Neural progenitor cell (in vitro differentiated cells): ENCODE measurements around the gene QRFP. TPM values are rescaled to one million over a fixed set of nuclear protein-coding genes. Genes with fewer than 3 reads are reported as not detected.

ENCODE experiments used
- DNase-seq: peaks from one replicate; pipeline ENCODE4 v3.0.0-alpha.2; 2016; ENCODE audit warnings: low spot score
- H2AFZ ChIP-seq: fragments of 200-600 bp; sonication (generic); replicated peaks from 2 replicates; pipeline ENCODE4 v1.6.1; 2016; ENCODE audit warnings: antibody characterized with exemption
- H3F3A ChIP-seq: fragments of 200-600 bp; sonication (generic); 2 replicates; pipeline ENCODE4 v1.6.1; 2016; ENCODE audit warnings: antibody characterized with exemption, low read depth
- H3K27ac ChIP-seq: fragments of 200-600 bp; sonication (generic); 2 replicates; pipeline ENCODE4 v1.5.1; 2016; ENCODE audit warnings: mild to moderate bottlenecking
- H3K27me3 ChIP-seq: fragments of 200-600 bp; sonication (generic); 2 replicates; pipeline ENCODE4 v1.6.1; 2016; ENCODE audit warnings: mild to moderate bottlenecking, moderate library complexity
- H3K36me3 ChIP-seq: fragments of 200-600 bp; sonication (generic); 2 replicates; pipeline ENCODE4 v1.5.1; 2016
- H3K4me1 ChIP-seq: fragments of 200-600 bp; sonication (generic); 2 replicates; pipeline ENCODE4 v1.6.1; 2016; ENCODE audit warnings: mixed run types
- H3K4me2 ChIP-seq: fragments of 200-600 bp; sonication (generic); 2 replicates; pipeline ENCODE4 v1.6.1; 2016
- H3K4me3 ChIP-seq: fragments of 200-600 bp; sonication (generic); 2 replicates; pipeline ENCODE4 v1.5.1; 2016
- H3K79me2 ChIP-seq: fragments of 200-600 bp; sonication (generic); 2 replicates; pipeline ENCODE4 v1.6.1; 2016; ENCODE audit warnings: low read depth
- H3K9ac ChIP-seq: fragments of 200-600 bp; sonication (generic); 2 replicates; pipeline ENCODE4 v1.6.1; 2016
- H3K9me3 ChIP-seq: fragments of 200-600 bp; sonication (generic); 2 replicates; pipeline ENCODE4 v1.5.1; 2016; ENCODE audit warnings: low read depth
- H4K20me1 ChIP-seq: fragments of 200-600 bp; sonication (generic); 2 replicates; pipeline ENCODE4 v1.6.1; 2016; ENCODE audit warnings: low read depth
- H3K27ac Mint-ChIP-seq: 3 replicates; pipeline ENCODE4 v1.8.0; 2021; ENCODE audit warnings: mixed read lengths
- H3K27me3 Mint-ChIP-seq: 2 replicates; pipeline ENCODE4 v1.8.0; 2022; ENCODE audit warnings: low read depth, mild to moderate bottlenecking, inconsistent platforms, moderate library complexity, mixed read lengths; ENCODE audit not compliant: insufficient read depth
- H3K36me3 Mint-ChIP-seq: 3 replicates; pipeline ENCODE4 v1.8.0; 2021; ENCODE audit warnings: mixed read lengths
- H3K4me1 Mint-ChIP-seq: 3 replicates; pipeline ENCODE4 v1.8.0; 2021; ENCODE audit warnings: mixed read lengths
- H3K4me3 Mint-ChIP-seq: 3 replicates; pipeline ENCODE4 v1.8.0; 2021; ENCODE audit warnings: mild to moderate bottlenecking, moderate library complexity, mixed read lengths
- H3K9me3 Mint-ChIP-seq: 3 replicates; pipeline ENCODE4 v1.8.0; 2020; ENCODE audit warnings: mixed read lengths
- CTCF ChIP-seq: fragments of 200-600 bp; sonication (generic); IDR thresholded peaks from 2 replicates; pipeline ENCODE4 v1.5.1; 2017; ENCODE audit warnings: antibody characterized with exemption, mild to moderate bottlenecking
- EZH2 ChIP-seq: fragments of 200-600 bp; sonication (generic); IDR thresholded peaks from 2 replicates; pipeline ENCODE4 v1.6.1; 2017; ENCODE audit warnings: antibody characterized with exemption, mild to moderate bottlenecking, moderate library complexity
- EZH2phosphoT487 ChIP-seq: fragments of 200-600 bp; sonication (generic); IDR thresholded peaks from 2 replicates; pipeline ENCODE4 v1.6.1; 2017; ENCODE audit warnings: antibody characterized with exemption
- total RNA-seq: library from RNA; depleted of rRNA; stranded (reverse); fragments of >200 nt; gene quantifications from 2 replicates; pipeline ENCODE4 v1.2.3, GENCODE V29; 2015; ENCODE audit warnings: low replicate concordance

Gene QRFP
- total RNA-seq, 1 donor from 2014 or later, result not detected

GRCh38 chr9:130930132-130930803 lies 33.7 kb upstream of the QRFP start:
- Histone ChIP-seq H3K27me3 (peaks cover 9% of the 10 kb centered on the region), H3K4me1 (peaks cover 17% of the 10 kb centered on the region), H3K9ac (no peak overlapping the region), H3F3A (peaks cover 19% of the 10 kb centered on the region), H3K27ac (no peak overlapping the region), H2AFZ (no peak overlapping the region), H3K36me3 (no peaks in the 10 kb centered on the region), H3K4me3 (no peak overlapping the region), H3K79me2 (no peaks in the 10 kb centered on the region), H3K4me2 (no peak overlapping the region), H3K9me3 (no peaks in the 10 kb centered on the region), H4K20me1 (peaks cover 4% of the 10 kb centered on the region)
- TF ChIP-seq EZH2 (no peak), EZH2phosphoT487 (no peak), CTCF (no peak)
- Mint-ChIP-seq H3K27ac (peak overlapping the region; percentile 70), H3K36me3 (no peaks in the 10 kb centered on the region), H3K4me1 (peaks cover 34% of the 10 kb centered on the region), H3K4me3 (no peak overlapping the region), H3K27me3 (peaks cover 22% of the 10 kb centered on the region), H3K9me3 (no peaks in the 10 kb centered on the region)
- DNase-seq, result no peak

DNA sequence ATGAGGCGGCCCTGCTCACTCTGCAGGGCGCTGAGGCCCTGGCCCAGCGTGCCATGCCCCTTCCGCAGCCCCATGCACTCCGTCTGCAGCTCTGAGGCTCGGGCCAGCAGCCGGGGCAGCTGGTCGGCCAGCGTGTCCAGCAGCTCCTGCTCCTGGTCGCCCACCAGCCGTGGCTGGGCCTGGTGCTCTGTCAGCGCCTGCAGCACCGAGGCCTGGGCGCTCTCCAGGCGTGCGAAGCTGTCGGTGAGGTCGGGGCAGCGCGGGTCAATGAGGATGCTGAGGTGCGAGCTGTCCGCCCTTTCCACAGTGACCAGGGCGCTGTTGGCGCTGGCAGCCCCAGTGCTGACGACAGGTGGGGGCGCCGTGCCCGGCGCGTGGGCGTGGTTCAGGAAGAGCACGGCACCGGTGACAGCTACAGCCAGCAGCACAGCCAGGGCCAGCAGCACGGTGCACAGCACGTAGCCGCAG lies 33.0 kb upstream of the QRFP start:
- H3K4me3 Mint-ChIP-seq, result no peak overlapping the region
- TF ChIP-seq CTCF, result no peak
- TF ChIP-seq EZH2, result no peak
- no peak for TF ChIP-seq EZH2phosphoT487
- H3K27me3 ChIP-seq, result peaks cover 2% of the 10 kb centered on the region
- H3K9ac ChIP-seq, result no peak overlapping the region
- H3K4me3 ChIP-seq, result no peak overlapping the region
- no peak overlapping the region for H2AFZ ChIP-seq
- DNase-seq, result no peak
- H3K9me3 ChIP-seq, result no peaks in the 10 kb centered on the region
- H4K20me1 ChIP-seq, result peaks cover 4% of the 10 kb centered on the region
- no peaks in the 10 kb centered on the region for H3K79me2 ChIP-seq
- H3K27ac ChIP-seq, result no peak overlapping the region
- no peak overlapping the region for H3K27ac Mint-ChIP-seq
- H3K4me1 Mint-ChIP-seq, result peaks cover 28% of the 10 kb centered on the region
- no peaks in the 10 kb centered on the region for H3K36me3 Mint-ChIP-seq
- H3K4me1 ChIP-seq, result peaks cover 17% of the 10 kb centered on the region
- peaks cover 19% of the 10 kb centered on the region for H3F3A ChIP-seq
- peaks cover 17% of the 10 kb centered on the region for H3K27me3 Mint-ChIP-seq
- H3K9me3 Mint-ChIP-seq, result no peaks in the 10 kb centered on the region
- H3K4me2 ChIP-seq, result no peak overlapping the region
- no peaks in the 10 kb centered on the region for H3K36me3 ChIP-seq

DNA sequence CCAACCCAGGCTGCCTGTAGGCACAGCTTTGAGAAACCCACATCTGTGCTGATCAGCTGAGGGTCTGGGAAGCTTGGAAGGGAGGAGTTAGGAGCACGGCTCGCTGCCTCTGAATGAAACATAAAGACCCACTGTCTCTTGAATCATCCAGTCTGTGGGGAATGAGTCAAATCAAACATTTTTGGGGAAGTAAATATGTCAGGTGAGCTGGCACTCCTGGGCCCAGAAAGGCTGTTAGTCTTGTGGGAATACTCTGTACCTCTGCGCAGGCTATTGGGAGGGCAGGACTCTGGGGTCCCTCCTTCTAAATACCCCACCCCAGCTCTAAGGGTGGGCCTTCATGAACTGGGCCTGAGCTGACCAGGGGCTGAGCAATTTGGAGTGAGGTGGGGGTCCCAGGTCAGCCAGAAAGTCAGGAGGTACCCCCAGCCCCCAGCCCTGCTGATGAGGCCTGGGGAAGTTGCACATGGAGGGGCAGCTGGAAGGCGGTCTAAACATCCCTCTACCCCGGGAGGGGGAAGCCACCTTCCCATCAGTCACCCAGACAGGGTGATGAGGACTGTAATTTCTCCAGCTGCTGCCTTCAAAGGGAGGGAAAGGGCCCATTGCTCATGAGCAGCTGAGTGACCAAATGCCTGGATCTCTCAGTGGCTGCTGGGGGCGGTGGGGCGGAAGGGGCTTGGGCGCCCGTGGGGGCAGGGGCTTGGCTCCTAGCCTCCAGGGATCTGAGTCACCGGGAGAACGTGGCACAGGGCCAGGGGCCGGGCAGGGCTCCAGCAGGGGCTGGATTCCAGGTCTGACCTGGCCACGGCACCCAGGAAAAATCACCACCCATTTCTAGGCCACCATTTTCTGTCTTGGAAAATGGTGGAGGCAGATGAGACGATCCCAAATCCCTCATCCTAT lies 31.6 kb upstream of the QRFP start:
- Mint-ChIP-seq H3K9me3 (no peaks in the 10 kb centered on the region), H3K36me3 (no peaks in the 10 kb centered on the region), H3K27me3 (peaks cover 13% of the 10 kb centered on the region), H3K27ac (no peak overlapping the region), H3K4me1 (peaks cover 28% of the 10 kb centered on the region), H3K4me3 (peak overlapping the region; percentile 35)
- no peaks in the 10 kb centered on the region for H3K9me3 ChIP-seq
- H4K20me1 ChIP-seq, result peaks cover 4% of the 10 kb centered on the region
- H3K79me2 ChIP-seq, result no peaks in the 10 kb centered on the region
- TF ChIP-seq EZH2 (no peak), EZH2phosphoT487 (no peak), CTCF (no peak)
- H3K36me3 ChIP-seq, result no peaks in the 10 kb centered on the region
- H3K4me2 ChIP-seq, result no peak overlapping the region
- H3K4me1 ChIP-seq, result peaks cover 9% of the 10 kb centered on the region
- H3K9ac ChIP-seq, result no peak overlapping the region
- no peak overlapping the region for H2AFZ ChIP-seq
- peaks cover 18% of the 10 kb centered on the region for H3F3A ChIP-seq
- DNase-seq, result no peak
- no peak overlapping the region for H3K4me3 ChIP-seq
- H3K27me3 ChIP-seq, result no peaks in the 10 kb centered on the region
- no peak overlapping the region for H3K27ac ChIP-seq
